Cardiac septum (tissue), 1 donor: ENCODE results near the gene TINAG. TPM values are rescaled to one million over a fixed set of nuclear protein-coding genes. Genes with fewer than 3 reads are reported as not detected.
"Not testable (repeated sequence)": the region's sequence is repeated elsewhere in the genome, so short reads cannot be mapped to it uniquely, and the experiment has no call there.

Experiments used
- DNase-seq: peaks from one replicate; pipeline ENCODE4 v3.0.0-alpha.2; 2020; ENCODE audit warnings: low spot score
- intact Hi-C: fragments of 100-400 bp; cut with DNase I; formaldehyde crosslinking; loops from one replicate; pipeline ENCODE4 v1.14.0; 2022
- total RNA-seq: library from RNA; stranded (reverse); fragmentation: NEBNext Ultra II Directional; extraction: Animal tissue kit (Norgen Biotek cat#: 25700); gene quantifications from one replicate; pipeline ENCODE4 v1.2.1, GENCODE V29; 2021
- donor health status: DM: no; HTN: no; CAD: no.

Gene TINAG
- total RNA-seq, 1 donor from 2014 or later = 0.70 TPM

- intact Hi-C loops = no loop called here
Observed at GRCh38 chr6:54299542-54300269, 8.5 kb upstream of the TINAG start.

GRCh38 chr6:54301770-54302169 lies 6.5 kb upstream of the TINAG start:
- intact Hi-C loops = no loop called here
- DNase-seq = no peak

More at GRCh38 chr6:54299542-54300269, 8.5 kb upstream of the TINAG start:
- no peak for DNase-seq

- intact Hi-C loops = no loop called here
- no peak for DNase-seq
Observed at GRCh38 chr6:54307439-54307910, 766 bp upstream of the TINAG start.

GRCh38 chr6:54308986-54309315 lies 710 bp downstream of the TINAG start:
- intact Hi-C loops = no loop called here
- no peak for DNase-seq

- no peak for DNase-seq
- intact Hi-C loops = no loop called here
Observed at GRCh38 chr6:54310377-54311152, 2.3 kb downstream of the TINAG start.

- intact Hi-C loops = no loop called here
- DNase-seq = no peak
Observed at GRCh38 chr6:54315656-54316055, 7.4 kb downstream of the TINAG start.

GRCh38 chr6:54320871-54321270 lies 12.6 kb downstream of the TINAG start:
- no peak for DNase-seq
- intact Hi-C loops = no loop called here

- intact Hi-C loops = no loop called here
- DNase-seq = no peak
Observed at GRCh38 chr6:54327631-54328030, 19.4 kb downstream of the TINAG start.

- DNase-seq, intact Hi-C loops: not testable (repeated sequence)
Observed at GRCh38 chr6:54331571-54331970, 23.3 kb downstream of the TINAG start.

- intact Hi-C loops = no loop called here
Observed at GRCh38 chr6:54335871-54336270, 27.6 kb downstream of the TINAG start.

GRCh38 chr6:54353975-54354374 lies 45.7 kb downstream of the TINAG start:
- intact Hi-C loops = no loop called here
- DNase-seq = no peak

More at GRCh38 chr6:54335871-54336270, 27.6 kb downstream of the TINAG start:
- DNase-seq = no peak

- intact Hi-C loops = no loop called here
- no peak for DNase-seq
Observed at GRCh38 chr6:54354608-54355007, 46.4 kb downstream of the TINAG start.

GRCh38 chr6:54357141-54357540 lies 48.9 kb downstream of the TINAG start:
- intact Hi-C loops = no loop called here
- DNase-seq = no peak

GRCh38 chr6:54361188-54361587 lies 52.9 kb downstream of the TINAG start:
- intact Hi-C loops = no loop called here
- no peak for DNase-seq

- no peak for DNase-seq
- intact Hi-C loops = no loop called here
Observed at GRCh38 chr6:54361734-54362133, 53.5 kb downstream of the TINAG start.

- intact Hi-C loops = no loop called here
- no peak for DNase-seq
Observed at GRCh38 chr6:54366667-54367327, 58.6 kb downstream of the TINAG start.

GRCh38 chr6:54377776-54378175 lies 69.5 kb downstream of the TINAG start:
- no peak for DNase-seq
- intact Hi-C loops = no loop called here

GRCh38 chr6:54386295-54386694 lies 78.1 kb downstream of the TINAG start:
- intact Hi-C loops = no loop called here
- no peak for DNase-seq

- intact Hi-C loops = no loop called here
- DNase-seq = no peak
Observed at GRCh38 chr6:54390362-54390761, 82.1 kb downstream of the TINAG start.

GRCh38 chr6:54391577-54391976 lies 83.3 kb downstream of the TINAG start:
- no peak for DNase-seq
- intact Hi-C loops = no loop called here

- intact Hi-C loops = no loop called here
- DNase-seq = no peak
Observed at GRCh38 chr6:54403096-54403495, 94.9 kb downstream of the TINAG start.
